Panc1 (cell line): ENCODE measurements around the gene RWDD2A. TPM values are rescaled to one million over a fixed set of nuclear protein-coding genes. Genes with fewer than 3 reads are reported as not detected.
"Not testable (repeated sequence)": the region's sequence is repeated elsewhere in the genome, so short reads cannot be mapped to it uniquely, and the experiment has no call there.

ENCODE experiments used
- ATAC-seq: fragments of 200-7000 bp; cut with Tn5 transposase; 2 replicates; pipeline ENCODE4 v1.9.1; 2020; ENCODE audit warnings: mild to moderate bottlenecking, moderate library complexity
- BruUV-seq: library from RNA; stranded (reverse); fragments of 400-500 nt; replicated peaks from 2 replicates; lab custom pipeline; 2021; lab: Mats Ljungman, UMichigan
- CTCF ChIA-PET: fragments of 300-600 bp; sonication (Branson Sonifier 250); formaldehyde crosslinking; loops from one replicate; lab custom pipeline; 2022; ENCODE audit warnings: antibody characterized with exemption; lab: Charles Lee
- POLR2A ChIA-PET: fragments of 300-600 bp; sonication (Branson Sonifier 250); formaldehyde crosslinking; loops from one replicate; lab custom pipeline; 2022; ENCODE audit warnings: antibody characterized with exemption; lab: Charles Lee
- DNase-seq: peaks from one replicate; pipeline ENCODE4 v3.0.0-alpha.2; 2010; ENCODE audit warnings: low read depth, low spot score
- H3K27ac ChIP-seq: 2 replicates; pipeline ENCODE4 v1.5.1; 2011; ENCODE audit warnings: mild to moderate bottlenecking, low read length, inconsistent platforms
- H3K27me3 ChIP-seq: fragments of 200-500 bp; sonication (Bioruptor generic); 2 replicates; pipeline ENCODE4 v1.6.0; 2014; ENCODE audit warnings: low read length, inconsistent platforms; ENCODE audit not compliant: control insufficient read depth, insufficient read depth
- H3K36me3 ChIP-seq: fragments of 200-500 bp; sonication (Bioruptor generic); 2 replicates; pipeline ENCODE4 v1.5.1; 2014; ENCODE audit warnings: inconsistent platforms, mild to moderate bottlenecking, low read length, moderate library complexity; ENCODE audit not compliant: control insufficient read depth, insufficient read depth
- H3K4me1 ChIP-seq: 2 replicates; pipeline ENCODE4 v1.5.1; 2011; ENCODE audit warnings: inconsistent platforms, mild to moderate bottlenecking, low read length, moderate library complexity; ENCODE audit not compliant: control insufficient read depth, insufficient read depth
- H3K4me3 ChIP-seq, 2 experiments: 2 replicates each; pipeline ENCODE4 v1.5.1; 2011 to 2012; ENCODE audit warnings: low read depth in 2 of 2, low read length in 2 of 2, mild to moderate bottlenecking in 2 of 2, inconsistent platforms in 1 of 2, moderate library complexity in 1 of 2
- H3K9me3 ChIP-seq: fragments of 200-500 bp; sonication (Bioruptor generic); 2 replicates; pipeline ENCODE4 v1.5.1; 2014; ENCODE audit warnings: low read depth, mild to moderate bottlenecking, inconsistent platforms, low read length, moderate library complexity; ENCODE audit not compliant: control insufficient read depth, insufficient read depth
- CTCF ChIP-seq: fragments of 450-650 bp; IDR thresholded peaks from 2 replicates; pipeline ENCODE4 v1.5.1; 2017; ENCODE audit warnings: mild to moderate bottlenecking
- POLR2AphosphoS5 ChIP-seq: IDR thresholded peaks from 2 replicates; pipeline ENCODE4 v1.6.1; 2012; ENCODE audit warnings: mild to moderate bottlenecking, low read depth, low read length, moderate library complexity
- REST ChIP-seq, 2 experiments: IDR thresholded peaks; 2 replicates each; pipeline ENCODE4 v1.6.1; 2011 to 2012; ENCODE audit warnings: low read depth in 2 of 2, control low read depth in 1 of 2, low read length in 1 of 2, mild to moderate bottlenecking in 1 of 2, moderate library complexity in 1 of 2; ENCODE audit not compliant: insufficient read depth in 1 of 2
- SIN3A ChIP-seq: IDR thresholded peaks from 2 replicates; pipeline ENCODE4 v1.6.1; 2012; ENCODE audit warnings: low read depth, mild to moderate bottlenecking, low read length, moderate library complexity, borderline replicate concordance; ENCODE audit not compliant: insufficient read depth
- TCF7L2 ChIP-seq: IDR thresholded peaks from 2 replicates; pipeline ENCODE4 v1.6.1; 2011; ENCODE audit warnings: mild to moderate bottlenecking, low read depth, low read length, inconsistent platforms
- in situ Hi-C: cut with HindIII; loops from 2 replicates; pipeline ENCODE4 v1.10.0; 2016; ENCODE audit warnings: low sequenced_read_pairs, low pct_unique_long_range_greater_than_20kb
- intact Hi-C: fragments of 100-400 bp; cut with micrococcal nuclease; formaldehyde crosslinking; loops from one replicate; pipeline ENCODE4 v1.10.0; 2022; ENCODE audit not compliant: unreplicated experiment
- total RNA-seq: library from RNA; stranded (reverse); gene quantifications from one replicate; pipeline ENCODE4 v1.2.1, GENCODE V29; 2021; ENCODE audit not compliant: unreplicated experiment

The RWDD2A gene
- total RNA-seq, 1 experiment from 2014 or later, result 3.4 TPM

- Histone ChIP-seq H3K4me3 (no peak overlapping the region), H3K4me1 (no peaks in the 10 kb centered on the region), H3K27ac (no peak overlapping the region), H3K36me3 (peaks cover 19% of the 10 kb centered on the region), H3K27me3 (no peaks in the 10 kb centered on the region), H3K9me3 (no peaks in the 10 kb centered on the region)
- DNase-seq (no peak), ATAC-seq (no peak)
- POLR2A ChIA-PET, result no interaction called here
- in situ Hi-C loops (no loop called here), intact Hi-C loops (no loop called here)
- no TSS peak for BruUV-seq
- CTCF ChIA-PET, result no interaction called here
- TF ChIP-seq REST (IDR thresholded peaks at IDR 0.05; ENCODE audit: insufficient read depth in 1 of 2, low read depth in 2 of 2, low read length in 1 of 2) (no peak), TCF7L2 (no peak), SIN3A (no peak), CTCF (no peak), POLR2AphosphoS5 (no peak)
Observed at GRCh38 chr6:83188501-83188900, 4.7 kb upstream of the RWDD2A start.

- no peaks in the 10 kb centered on the region for H3K27me3 ChIP-seq
- no peak for DNase-seq
- intact Hi-C loops, result no loop called here
- CTCF ChIA-PET, result no interaction called here
- H3K27ac ChIP-seq, result no peak overlapping the region
- POLR2A ChIA-PET, result no interaction called here
- no peak overlapping the region for H3K4me3 ChIP-seq
- peaks cover 19% of the 10 kb centered on the region for H3K36me3 ChIP-seq
- H3K9me3 ChIP-seq, result no peaks in the 10 kb centered on the region
- H3K4me1 ChIP-seq, result peaks cover 9% of the 10 kb centered on the region; the same call in 1 of the 2 replicates
- in situ Hi-C loops, result no loop called here
- BruUV-seq, result TSS peak; percentile 51
- ATAC-seq, result no peak
- no peak for TF ChIP-seq SIN3A
- TF ChIP-seq TCF7L2, result no peak
- no peak for TF ChIP-seq CTCF
- TF ChIP-seq POLR2AphosphoS5, result no peak
Observed at GRCh38 chr6:83190626-83191025, 2.5 kb upstream of the RWDD2A start.

- BruUV-seq, H3K27me3 ChIP-seq, CTCF ChIA-PET, ATAC-seq, H3K9me3 ChIP-seq, intact Hi-C loops, H3K4me1 ChIP-seq, in situ Hi-C loops, POLR2A ChIA-PET, DNase-seq: not testable (repeated sequence)
- H3K27ac ChIP-seq, result peak overlapping the region; percentile 81
- H3K4me3 ChIP-seq, result peak overlapping the region; percentile 69 to 94
- peaks cover 18% of the 10 kb centered on the region for H3K36me3 ChIP-seq
Observed at GRCh38 chr6:83191974-83192373, 1.2 kb upstream of the RWDD2A start.
